Ovary (tissue), 3 donors: Measurements from ENCODE around the gene SERINC3.

Experiments used
- CTCF ChIP-seq, 3 donors: fragments of 450-650 bp in 2 of 3; fragments of 200-600 bp in 1 of 3; IDR thresholded peaks; one replicate each; pipeline versions ENCODE4 v1.5.1 to v1.8.0; 2016 to 2022; ENCODE audit warnings: antibody characterized with exemption in 3 of 3, mild to moderate bottlenecking in 1 of 3
- EP300 ChIP-seq: sonication (generic); formaldehyde crosslinking; IDR thresholded peaks from one replicate; pipeline ENCODE4 v1.6.1; 2017; ENCODE audit warnings: antibody characterized with exemption
- POLR2A ChIP-seq: fragments of 450-650 bp; IDR thresholded peaks from one replicate; pipeline ENCODE4 v1.6.1; 2017; ENCODE audit warnings: antibody characterized with exemption, mild to moderate bottlenecking, moderate library complexity
- donor health status: DM: no; HTN: no; CAD: no.

GRCh38 chr20:44540834-44541233, 19.0 kb upstream of the SERINC3 start:
- TF ChIP-seq CTCF (IDR thresholded peaks at IDR 0.05) (no peak), EP300 (no peak), POLR2A (no peak)
